DOHH2 (cell line): ENCODE measurements around the gene TMC8.

Experiments
- CTCF ChIP-seq: fragments of 200-600 bp; sonication (generic); IDR thresholded peaks from one replicate; pipeline ENCODE4 v1.5.1; 2014; ENCODE audit warnings: antibody characterized with exemption, mild to moderate bottlenecking, low read depth, low read length; ENCODE audit not compliant: poor library complexity, severe bottlenecking
- EZH2phosphoT487 ChIP-seq: fragments of 200-600 bp; sonication (generic); IDR thresholded peaks from 2 replicates; pipeline ENCODE4 v1.6.1; 2017; ENCODE audit warnings: borderline replicate concordance, mild to moderate bottlenecking, antibody characterized with exemption, low read length, moderate library complexity, mixed read lengths

- TF ChIP-seq CTCF (no peak), EZH2phosphoT487 (no peak)
Measured at GRCh38 chr17:78185981-78186691, 55.6 kb downstream of the TMC8 start.
